K562 (cell line): ENCODE measurements around the gene DEF6. TPM values are rescaled to one million over a fixed set of nuclear protein-coding genes. Genes with fewer than 3 reads are reported as not detected.

Source experiments
- ARHGAP35 ChIP-seq: fragments of 450-650 bp; IDR thresholded peaks from 2 replicates; pipeline ENCODE4 v1.6.1; 2018; ENCODE audit not compliant: partially characterized antibody
- BDP1 ChIP-seq: IDR thresholded peaks from 3 replicates; pipeline ENCODE4 v1.6.1; 2011; ENCODE audit not compliant: insufficient read length, insufficient read depth
- CEBPG ChIP-seq, 3 experiments: fragments of 200-800 bp in 1 of 3; sonication (Bioruptor generic) in 1 of 3; sonication (generic) in 1 of 3; formaldehyde crosslinking in 1 of 3; IDR thresholded peaks in 2 of 3; conservative IDR thresholded peaks in 1 of 3; 2 replicates each; pipeline versions ENCODE4 v1.6.1 to v1.8.0; 2016 to 2022; ENCODE audit warnings: missing compliant biosample characterization in 2 of 3, missing genetic modification characterization in 2 of 3, mild to moderate bottlenecking in 1 of 3, missing genetic modification reagents in 1 of 3
- CHD4 ChIP-seq: fragments of 200-600 bp; sonication (generic); IDR thresholded peaks from 3 replicates; pipeline ENCODE4 v1.6.1; 2012; ENCODE audit warnings: low read depth, mild to moderate bottlenecking, mixed read lengths, low read length, inconsistent platforms; ENCODE audit not compliant: insufficient read depth, insufficient replicate concordance, poor library complexity, severe bottlenecking
- ELF4 ChIP-seq: fragments of 450-650 bp; formaldehyde crosslinking; IDR thresholded peaks from 2 replicates; pipeline ENCODE4 v1.4.0; 2022; ENCODE audit warnings: missing genetic modification characterization
- ETV1 ChIP-seq: fragments of 450-650 bp; conservative IDR thresholded peaks from 2 replicates; pipeline ENCODE4 v1.6.1; 2016; ENCODE audit warnings: missing genetic modification characterization, control low read depth, low read depth, missing compliant biosample characterization
- HMG20A ChIP-seq: fragments of 450-650 bp; formaldehyde crosslinking; conservative IDR thresholded peaks from 2 replicates; pipeline ENCODE4 v1.4.0; 2020; ENCODE audit warnings: mild to moderate bottlenecking, mixed read lengths
- IFI16 ChIP-seq: fragments of 250-450 bp; sonication (Bioruptor Pico); IDR thresholded peaks from 2 replicates; pipeline ENCODE4 v2.1.2; 2022; ENCODE audit warnings: mild to moderate bottlenecking, inconsistent platforms
- KDM1A ChIP-seq, 2 experiments: fragments of 450-650 bp; IDR thresholded peaks; 2 replicates each; pipeline ENCODE4 v1.6.1; 2016; ENCODE audit warnings: mild to moderate bottlenecking in 2 of 2
- LEF1 ChIP-seq: fragments of 450-650 bp; IDR thresholded peaks from 2 replicates; pipeline ENCODE4 v1.6.1; 2016; ENCODE audit warnings: mild to moderate bottlenecking
- MCM5 ChIP-seq: fragments of 450-650 bp; IDR thresholded peaks from 2 replicates; pipeline ENCODE4 v1.6.1; 2016; ENCODE audit warnings: low read depth
- NR2C2 ChIP-seq, 2 experiments: fragments of 200-800 bp in 1 of 2; sonication (Bioruptor generic) in 1 of 2; sonication (generic) in 1 of 2; formaldehyde crosslinking in 1 of 2; IDR thresholded peaks; 2 replicates each; pipeline versions ENCODE4 v1.6.1 to v1.8.0; 2016 to 2022; ENCODE audit warnings: mild to moderate bottlenecking in 1 of 2, missing compliant biosample characterization in 1 of 2, missing genetic modification characterization in 1 of 2, missing genetic modification reagents in 1 of 2
- NRF1 ChIP-seq, 2 experiments: fragments of 450-650 bp; IDR thresholded peaks in 1 of 2; conservative IDR thresholded peaks in 1 of 2; 2 replicates each; pipeline ENCODE4 v1.6.1; 2014; ENCODE audit warnings: mild to moderate bottlenecking in 2 of 2
- RCOR1 ChIP-seq, 2 experiments: IDR thresholded peaks; 2 replicates each; pipeline ENCODE4 v1.6.1; 2012; ENCODE audit warnings: low read depth in 2 of 2, low read length in 2 of 2, borderline replicate concordance in 1 of 2, improper control_type of control experiment in 1 of 2
- SMARCE1 ChIP-seq: fragments of 450-650 bp; IDR thresholded peaks from 2 replicates; pipeline ENCODE4 v1.7.1; 2016; ENCODE audit warnings: mild to moderate bottlenecking
- ZNF212 ChIP-seq: fragments of 450-650 bp; formaldehyde crosslinking; IDR thresholded peaks from 2 replicates; pipeline ENCODE4 v1.4.0; 2020; ENCODE audit warnings: mild to moderate bottlenecking
- ZNF3 ChIP-seq: fragments of 250-450 bp; sonication (Bioruptor Pico); IDR thresholded peaks from 2 replicates; pipeline ENCODE4 v1.5.0; 2021; ENCODE audit warnings: mild to moderate bottlenecking, moderate library complexity
- polyA plus RNA-seq, 8 experiments: library from polyadenylated mRNA; depleted of rRNA in 4 of 8; stranded (reverse) in 5 of 8; unstranded in 3 of 8; fragments of >200 nt; fragmentation: Nextera tagmentation in 2 of 8; fragmentation: Illumina TruSeq in 1 of 8; extraction: Ambion mirVana in 2 of 8; extraction: Trizol in 1 of 8; gene quantifications; 2 replicates each; pipeline versions ENCODE4 v1.2.1 to v1.2.3, GENCODE V29; 2011 to 2014; ENCODE audit warnings: inconsistent platforms in 1 of 8, missing spikeins in 1 of 8
- total RNA-seq, 7 experiments: library from RNA; depleted of rRNA in 6 of 7; stranded (reverse); fragments of >200 nt in 6 of 7; fragmentation: Illumina TruSeq in 2 of 7; extraction: Trizol in 2 of 7; gene quantifications; 2 replicates each; pipeline versions ENCODE4 v1.2.1 to v1.2.3, GENCODE V29; 2011 to 2021; ENCODE audit warnings: low replicate concordance in 1 of 7
- TF ChIP-seq, protein P1 (sequence below), 2 experiments: fragments of 150-350 bp in 1 of 2; IDR thresholded peaks; 2 replicates each; pipeline ENCODE4 v1.6.1; 2012 to 2016; ENCODE audit warnings: low read depth in 2 of 2, low read length in 2 of 2, mild to moderate bottlenecking in 1 of 2, moderate library complexity in 1 of 2
- TF ChIP-seq, protein P2 (sequence below): sonication (generic); formaldehyde crosslinking; IDR thresholded peaks from 2 replicates; pipeline ENCODE4 v1.8.0; 2023; ENCODE audit warnings: mild to moderate bottlenecking, missing genetic modification reagents

Gene DEF6
- total and polyA plus RNA-seq, 9 of the 15 experiments (the other 6 are each of a cell fraction or from before 2014, with no cell fraction given), result 1.3 to 44.6 (median 22.7) TPM

DNA sequence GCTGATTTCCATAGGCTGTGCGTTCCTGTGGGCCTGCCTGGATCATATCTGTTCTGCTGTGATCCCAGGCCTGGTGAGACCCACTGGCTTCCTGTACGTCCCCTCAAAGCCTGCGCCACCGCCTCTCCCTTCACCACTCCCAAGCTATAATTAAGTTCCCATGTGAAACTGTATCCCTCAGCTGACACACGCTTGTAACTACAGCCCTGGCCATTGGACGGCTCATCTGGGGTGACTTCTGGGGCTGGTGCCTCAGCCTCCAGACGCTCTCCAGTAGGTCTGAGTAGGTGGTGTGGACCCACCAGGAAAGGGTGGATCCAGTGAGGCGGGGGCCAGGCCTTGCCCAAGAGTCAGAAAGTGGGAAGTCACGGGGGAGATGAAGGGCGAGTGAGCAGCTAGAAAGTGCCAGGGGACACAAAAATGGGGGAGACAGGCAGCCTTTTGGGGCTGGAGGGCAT is 65.7 kb downstream of the DEF6 start (continued):
- TF ChIP-seq NRF1 (conservative IDR thresholded peaks at IDR 0.05 in 1 of 2, IDR thresholded peaks at IDR 0.05 in 1 of 2), result peak; percentile 72 to 79
- TF ChIP-seq, protein P1, sequence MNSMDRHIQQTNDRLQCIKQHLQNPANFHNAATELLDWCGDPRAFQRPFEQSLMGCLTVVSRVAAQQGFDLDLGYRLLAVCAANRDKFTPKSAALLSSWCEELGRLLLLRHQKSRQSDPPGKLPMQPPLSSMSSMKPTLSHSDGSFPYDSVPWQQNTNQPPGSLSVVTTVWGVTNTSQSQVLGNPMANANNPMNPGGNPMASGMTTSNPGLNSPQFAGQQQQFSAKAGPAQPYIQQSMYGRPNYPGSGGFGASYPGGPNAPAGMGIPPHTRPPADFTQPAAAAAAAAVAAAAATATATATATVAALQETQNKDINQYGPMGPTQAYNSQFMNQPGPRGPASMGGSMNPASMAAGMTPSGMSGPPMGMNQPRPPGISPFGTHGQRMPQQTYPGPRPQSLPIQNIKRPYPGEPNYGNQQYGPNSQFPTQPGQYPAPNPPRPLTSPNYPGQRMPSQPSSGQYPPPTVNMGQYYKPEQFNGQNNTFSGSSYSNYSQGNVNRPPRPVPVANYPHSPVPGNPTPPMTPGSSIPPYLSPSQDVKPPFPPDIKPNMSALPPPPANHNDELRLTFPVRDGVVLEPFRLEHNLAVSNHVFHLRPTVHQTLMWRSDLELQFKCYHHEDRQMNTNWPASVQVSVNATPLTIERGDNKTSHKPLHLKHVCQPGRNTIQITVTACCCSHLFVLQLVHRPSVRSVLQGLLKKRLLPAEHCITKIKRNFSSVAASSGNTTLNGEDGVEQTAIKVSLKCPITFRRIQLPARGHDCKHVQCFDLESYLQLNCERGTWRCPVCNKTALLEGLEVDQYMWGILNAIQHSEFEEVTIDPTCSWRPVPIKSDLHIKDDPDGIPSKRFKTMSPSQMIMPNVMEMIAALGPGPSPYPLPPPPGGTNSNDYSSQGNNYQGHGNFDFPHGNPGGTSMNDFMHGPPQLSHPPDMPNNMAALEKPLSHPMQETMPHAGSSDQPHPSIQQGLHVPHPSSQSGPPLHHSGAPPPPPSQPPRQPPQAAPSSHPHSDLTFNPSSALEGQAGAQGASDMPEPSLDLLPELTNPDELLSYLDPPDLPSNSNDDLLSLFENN (IDR thresholded peaks at IDR 0.05; ENCODE audit: low read depth in 2 of 2, low read length in 2 of 2), result 0 out of 4 replicates have a peak, but pooled peaks of 1 of the 2 experiments have one; percentile 58
- TF ChIP-seq, protein P2, sequence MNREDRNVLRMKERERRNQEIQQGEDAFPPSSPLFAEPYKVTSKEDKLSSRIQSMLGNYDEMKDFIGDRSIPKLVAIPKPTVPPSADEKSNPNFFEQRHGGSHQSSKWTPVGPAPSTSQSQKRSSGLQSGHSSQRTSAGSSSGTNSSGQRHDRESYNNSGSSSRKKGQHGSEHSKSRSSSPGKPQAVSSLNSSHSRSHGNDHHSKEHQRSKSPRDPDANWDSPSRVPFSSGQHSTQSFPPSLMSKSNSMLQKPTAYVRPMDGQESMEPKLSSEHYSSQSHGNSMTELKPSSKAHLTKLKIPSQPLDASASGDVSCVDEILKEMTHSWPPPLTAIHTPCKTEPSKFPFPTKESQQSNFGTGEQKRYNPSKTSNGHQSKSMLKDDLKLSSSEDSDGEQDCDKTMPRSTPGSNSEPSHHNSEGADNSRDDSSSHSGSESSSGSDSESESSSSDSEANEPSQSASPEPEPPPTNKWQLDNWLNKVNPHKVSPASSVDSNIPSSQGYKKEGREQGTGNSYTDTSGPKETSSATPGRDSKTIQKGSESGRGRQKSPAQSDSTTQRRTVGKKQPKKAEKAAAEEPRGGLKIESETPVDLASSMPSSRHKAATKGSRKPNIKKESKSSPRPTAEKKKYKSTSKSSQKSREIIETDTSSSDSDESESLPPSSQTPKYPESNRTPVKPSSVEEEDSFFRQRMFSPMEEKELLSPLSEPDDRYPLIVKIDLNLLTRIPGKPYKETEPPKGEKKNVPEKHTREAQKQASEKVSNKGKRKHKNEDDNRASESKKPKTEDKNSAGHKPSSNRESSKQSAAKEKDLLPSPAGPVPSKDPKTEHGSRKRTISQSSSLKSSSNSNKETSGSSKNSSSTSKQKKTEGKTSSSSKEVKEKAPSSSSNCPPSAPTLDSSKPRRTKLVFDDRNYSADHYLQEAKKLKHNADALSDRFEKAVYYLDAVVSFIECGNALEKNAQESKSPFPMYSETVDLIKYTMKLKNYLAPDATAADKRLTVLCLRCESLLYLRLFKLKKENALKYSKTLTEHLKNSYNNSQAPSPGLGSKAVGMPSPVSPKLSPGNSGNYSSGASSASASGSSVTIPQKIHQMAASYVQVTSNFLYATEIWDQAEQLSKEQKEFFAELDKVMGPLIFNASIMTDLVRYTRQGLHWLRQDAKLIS (CRISPR knock-in tag), result no peak; the same call in 1 of the 2 replicates
- no peak for TF ChIP-seq CHD4
- peak in 1 of 2 experiments; percentile 73; a peak in 2 of 4 replicates for TF ChIP-seq RCOR1 (IDR thresholded peaks at IDR 0.05; ENCODE audit: borderline replicate concordance in 1 of 2, low read depth in 2 of 2, low read length in 2 of 2)
- no peak for TF ChIP-seq MCM5
- TF ChIP-seq HMG20A (CRISPR knock-in tag), result no peak
- no peak for TF ChIP-seq IFI16 (CRISPR knock-in tag)
- TF ChIP-seq CEBPG (CRISPR knock-in tag; IDR thresholded peaks at IDR 0.05), result no peak
- no peak for TF ChIP-seq CEBPG (tag; conservative IDR thresholded peaks at IDR 0.05 in 1 of 2, IDR thresholded peaks at IDR 0.05 in 1 of 2)
- peak; percentile 56; the same call in 1 of the 2 replicates for TF ChIP-seq SMARCE1
- TF ChIP-seq NR2C2 (CRISPR knock-in tag; IDR thresholded peaks at IDR 0.05), result no peak
- TF ChIP-seq NR2C2 (tag; IDR thresholded peaks at IDR 0.05), result peak; percentile 53
- peak; percentile 75 for TF ChIP-seq LEF1
- TF ChIP-seq BDP1, result no peak
- no peak for TF ChIP-seq KDM1A (IDR thresholded peaks at IDR 0.05)
- no peak for TF ChIP-seq ZNF212 (CRISPR knock-in tag)
- TF ChIP-seq ARHGAP35, result no peak
- TF ChIP-seq ZNF3, result no peak
- no peak; the same call in 1 of the 2 replicates for TF ChIP-seq ETV1 (tag)
- 0 out of 2 replicates have a peak, but pooled peaks have one; percentile 86 for TF ChIP-seq ELF4
